H1 (cell line): ENCODE measurements around the gene DCDC2C. TPM values are rescaled to one million over a fixed set of nuclear protein-coding genes. Genes with fewer than 3 reads are reported as not detected.

ENCODE experiments used
- ATF2 ChIP-seq: IDR thresholded peaks from 2 replicates; pipeline ENCODE4 v1.6.1; 2012; ENCODE audit warnings: low read length, inconsistent platforms
- BRCA1 ChIP-seq: IDR thresholded peaks from 2 replicates; pipeline ENCODE4 v1.6.1; 2012; ENCODE audit warnings: low read depth, low read length, improper control_type of control experiment
- HDAC6 ChIP-seq: IDR thresholded peaks from one replicate; pipeline ENCODE4 v1.7.1; 2012; ENCODE audit warnings: low read depth, mild to moderate bottlenecking, inconsistent platforms, low read length, moderate library complexity
- NRF1 ChIP-seq: IDR thresholded peaks from 2 replicates; pipeline ENCODE4 v1.6.1; 2011; ENCODE audit warnings: mild to moderate bottlenecking, low read depth, low read length, improper control_type of control experiment
- POLR2AphosphoS5 ChIP-seq: IDR thresholded peaks from 2 replicates; pipeline ENCODE4 v1.6.1; 2011; ENCODE audit warnings: low read depth, low read length
- SUZ12 ChIP-seq: fragments of 200-600 bp; sonication (generic); IDR thresholded peaks from 2 replicates; pipeline ENCODE4 v1.6.1; 2012; ENCODE audit warnings: mild to moderate bottlenecking, inconsistent platforms, low read length, moderate library complexity, mixed read lengths
- TEAD4 ChIP-seq: IDR thresholded peaks from 2 replicates; pipeline ENCODE4 v1.6.1; 2012; ENCODE audit warnings: low read depth, low read length, inconsistent platforms, mixed read lengths
- polyA plus RNA-seq, 7 experiments: library from polyadenylated mRNA; depleted of rRNA in 3 of 7; stranded (reverse) in 5 of 7; unstranded in 2 of 7; fragments of >200 nt in 5 of 7; fragments of 200-250 nt in 2 of 7; gene quantifications; 1 replicate in 5 of 7; 2 replicates in 1 of 7; 4 replicates in 1 of 7; pipeline versions ENCODE4 v1.2.1 to v1.2.3, GENCODE V29; 2011 to 2013; ENCODE audit warnings: missing spikeins in 2 of 7, mixed read lengths in 2 of 7
- total RNA-seq: library from RNA; stranded (reverse); fragmentation: NEBNext Ultra II Directional; extraction: Animal tissue kit (Norgen Biotek cat#: 25700); gene quantifications from 2 replicates; pipeline ENCODE4 v1.2.1, GENCODE V29; 2021

Gene DCDC2C
- total and polyA plus RNA-seq, 2 of the 8 experiments (the other 6 are each of a cell fraction or from before 2014, with no cell fraction given), result 0.50 TPM; not detected in 1

- TF ChIP-seq NRF1, result no peak
- TF ChIP-seq TEAD4, result no peak
- TF ChIP-seq ATF2, result no peak
- no peak for TF ChIP-seq POLR2AphosphoS5
- no peak for TF ChIP-seq SUZ12
- no peak for TF ChIP-seq HDAC6
- no peak for TF ChIP-seq BRCA1
These were observed 37.3 kb upstream of the DCDC2C start (continued) for GRCh38 chr2:3665886-3666612.
